ENCODE data around the gene KLHL30.

GRCh38 chr2:238114331-238114841 lies 24.1 kb upstream of the KLHL30 start:
- no peak for TF ChIP-seq CTCF (conservative IDR thresholded peaks at IDR 0.05; ENCODE audit: low read length)
- TF ChIP-seq EZH2phosphoT487 (IDR thresholded peaks at IDR 0.05; ENCODE audit: borderline replicate concordance, low read depth, low read length) = no peak
